Ascending aorta (tissue), 2 donors: ENCODE measurements around the gene FXN. TPM values are rescaled to one million over a fixed set of nuclear protein-coding genes. Genes with fewer than 3 reads are reported as not detected.

Experiments used
- DNase-seq, 2 donors: peaks; one replicate each; pipeline ENCODE4 v3.0.0-alpha.2; 2019; ENCODE audit warnings: low spot score in 2 of 2
- H3K27ac ChIP-seq, 2 donors: fragments of 200-600 bp; sonication (generic); one replicate each; pipeline ENCODE4 v1.5.1; 2016 to 2017; ENCODE audit warnings: mild to moderate bottlenecking in 1 of 2
- H3K27me3 ChIP-seq: fragments of 200-600 bp; sonication (generic); one replicate; pipeline ENCODE4 v1.5.1; 2017
- H3K36me3 ChIP-seq, 2 donors: fragments of 200-600 bp; sonication (generic); one replicate each; pipeline ENCODE4 v1.5.1; 2016
- H3K4me1 ChIP-seq, 2 donors: fragments of 200-600 bp; sonication (generic); one replicate each; pipeline ENCODE4 v1.5.1; 2016 to 2017; ENCODE audit warnings: mild to moderate bottlenecking in 1 of 2
- H3K4me3 ChIP-seq, 2 donors: fragments of 200-600 bp; sonication (generic); one replicate each; pipeline ENCODE4 v1.5.1; 2016 to 2017; ENCODE audit warnings: mild to moderate bottlenecking in 1 of 2
- H3K9me3 ChIP-seq, 2 donors: fragments of 200-600 bp; sonication (generic); one replicate each; pipeline ENCODE4 v1.5.1; 2016
- CTCF ChIP-seq, 3 experiments: fragments of 200-600 bp in 2 of 3; fragments of 450-650 bp in 1 of 3; sonication (generic) in 2 of 3; IDR thresholded peaks; one replicate each; pipeline ENCODE4 v1.5.1; 2016 to 2019; ENCODE audit warnings: antibody characterized with exemption in 3 of 3, mild to moderate bottlenecking in 1 of 3, moderate library complexity in 1 of 3
- intact Hi-C: fragments of 100-400 bp; cut with DNase I; formaldehyde crosslinking; loops from one replicate; pipeline ENCODE4 v1.15.1; 2023
- total RNA-seq: library from RNA; depleted of rRNA; stranded (reverse); fragments of >200 nt; gene quantifications from one replicate; pipeline ENCODE4 v1.1.0, GENCODE V29; 2016

Gene FXN
- total RNA-seq, 1 donor from 2014 or later = not detected

- Histone ChIP-seq H3K36me3 (no peaks in the 10 kb centered on the region), H3K27me3 (no peaks in the 10 kb centered on the region), H3K27ac (peak overlapping the region; percentile 72 to 77), H3K4me1 (peaks cover 0 to 6% of the 10 kb centered on the region in 2 donors), H3K4me3 (peak overlapping the region; percentile 70 to 83), H3K9me3 (no peaks in the 10 kb centered on the region)
- no peak for TF ChIP-seq CTCF (IDR thresholded peaks at IDR 0.05)
- DNase-seq = no peak
- intact Hi-C loops = no loop called here
Observed at GRCh38 chr9:69036309-69036708, 757 bp downstream of the FXN start.

GRCh38 chr9:69036799-69037198, 1.2 kb downstream of the FXN start:
- no peaks in the 10 kb centered on the region for H3K27me3 ChIP-seq
- no peak for TF ChIP-seq CTCF (IDR thresholded peaks at IDR 0.05)
- peak overlapping the region; percentile 72 to 77 for H3K27ac ChIP-seq
- H3K9me3 ChIP-seq = no peaks in the 10 kb centered on the region
- H3K36me3 ChIP-seq = no peaks in the 10 kb centered on the region
- DNase-seq = no peak
- H3K4me3 ChIP-seq = peak overlapping the region; percentile 70 to 83
- intact Hi-C loops = no loop called here
- peaks cover 0 to 6% of the 10 kb centered on the region in 2 donors for H3K4me1 ChIP-seq

- H3K9me3 ChIP-seq = no peaks in the 10 kb centered on the region
- H3K4me3 ChIP-seq = no peak overlapping the region
- no peaks in the 10 kb centered on the region for H3K36me3 ChIP-seq
- intact Hi-C loops = loop anchor here (10.0 kb wide), 1 partner anchor 354 kb away; no protein-coding TSS in a partner anchor
- no peak overlapping the region for H3K27ac ChIP-seq
- TF ChIP-seq CTCF (IDR thresholded peaks at IDR 0.05) = no peak
- peaks cover 0 to 3% of the 10 kb centered on the region in 2 donors for H3K4me1 ChIP-seq
- no peak for DNase-seq
- H3K27me3 ChIP-seq = no peaks in the 10 kb centered on the region
Observed at GRCh38 chr9:69040646-69041045, 5.1 kb downstream of the FXN start.

GRCh38 chr9:69044240-69045219, 9.0 kb downstream of the FXN start:
- H3K4me3 ChIP-seq = no peak overlapping the region
- H3K27ac ChIP-seq = no peak overlapping the region
- H3K36me3 ChIP-seq = no peaks in the 10 kb centered on the region
- DNase-seq = no peak
- intact Hi-C loops = loop anchor here (10.0 kb wide), 1 partner anchor 350 kb away; no protein-coding TSS in a partner anchor
- TF ChIP-seq CTCF (IDR thresholded peaks at IDR 0.05) = no peak
- no peaks in the 10 kb centered on the region for H3K27me3 ChIP-seq
- H3K9me3 ChIP-seq = no peaks in the 10 kb centered on the region
- H3K4me1 ChIP-seq = peaks cover 8 to 9% of the 10 kb centered on the region in 2 donors

- H3K4me3 ChIP-seq = no peak overlapping the region
- DNase-seq = no peak
- peaks cover 8 to 9% of the 10 kb centered on the region in 2 donors for H3K4me1 ChIP-seq
- H3K27me3 ChIP-seq = no peaks in the 10 kb centered on the region
- no peaks in the 10 kb centered on the region for H3K36me3 ChIP-seq
- no peak overlapping the region for H3K27ac ChIP-seq
- no peaks in the 10 kb centered on the region for H3K9me3 ChIP-seq
- TF ChIP-seq CTCF (IDR thresholded peaks at IDR 0.05) = no peak
- intact Hi-C loops = loop anchor here (10.0 kb wide), 1 partner anchor 349 kb away; no protein-coding TSS in a partner anchor
Observed at GRCh38 chr9:69045821-69046220, 10.3 kb downstream of the FXN start.
